ENCODE data around the gene DSC1. TPM values are rescaled to one million over a fixed set of nuclear protein-coding genes. Genes with fewer than 3 reads are reported as not detected.
"Not testable (repeated sequence)": the region's sequence is repeated elsewhere in the genome, so short reads cannot be mapped to it uniquely, and the experiment has no call there.

DSC1 gene
- total and polyA plus RNA-seq, 4 donors: 0.06 to 0.28 (median 0.10) TPM

DNA sequence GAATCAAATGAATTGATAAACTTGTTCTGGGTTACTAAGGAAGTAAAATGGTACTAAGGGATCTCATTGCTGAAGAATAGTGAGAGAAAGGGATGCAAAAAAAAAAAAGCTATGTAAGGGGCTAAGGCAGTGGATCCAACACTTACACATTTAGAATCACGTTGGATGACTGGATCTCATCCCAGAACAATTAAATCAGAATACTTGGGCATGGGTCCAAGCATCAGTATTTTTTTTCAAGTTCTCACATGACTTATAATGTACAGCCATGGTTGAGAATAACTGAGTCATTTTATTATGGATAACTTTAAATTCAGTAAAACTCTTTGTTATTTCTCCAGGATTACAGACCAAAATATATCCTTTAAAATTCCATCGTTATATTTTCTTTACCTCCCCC is 8.5 kb downstream of the DSC1 start:
- Histone ChIP-seq H3K9me3 (ENCODE audit: control insufficient read depth, insufficient read depth, low read length) (no peaks in the 10 kb centered on the region), H3K27me3 (ENCODE audit: control insufficient read depth, insufficient read depth, low read length) (no peaks in the 10 kb centered on the region), H3K4me3 (ENCODE audit: low read depth, low read length) (no peak overlapping the region), H3K27ac (ENCODE audit: low read depth, low read length) (no peak overlapping the region), H3K4me1 (ENCODE audit: control insufficient read depth, insufficient read depth, low read length) (no peaks in the 10 kb centered on the region), H3K36me3 (ENCODE audit: control insufficient read depth, insufficient read depth, low read length) (no peaks in the 10 kb centered on the region)
- WGBS (ENCODE audit: insufficient coverage): no CpG with 5 or more reads among the region's 2 CpGs
- peak in 2 of 6 donors; percentile 5 to 14 for DNase-seq (ENCODE audit: low read depth in 4 of 6, low spot score in 6 of 6)

DNA sequence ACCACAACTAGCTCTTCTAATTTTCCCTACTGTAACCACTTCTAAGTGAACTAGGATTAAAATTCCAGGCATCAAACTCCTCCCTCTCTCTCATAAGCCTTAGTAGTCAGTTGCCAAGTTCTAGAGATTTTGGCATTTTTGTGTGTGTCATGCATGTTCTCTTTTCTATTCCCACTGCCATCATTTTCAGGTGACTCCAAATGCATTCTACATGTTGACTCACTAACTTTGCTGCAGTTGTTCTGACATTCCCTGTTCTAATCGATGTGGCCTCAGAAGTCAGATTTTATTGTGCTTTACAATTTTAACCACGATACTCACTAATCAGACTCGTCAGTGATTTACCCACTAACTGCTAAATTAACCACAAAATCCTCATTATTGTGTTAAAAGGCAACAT is 13.3 kb downstream of the DSC1 start:
- Histone ChIP-seq H3K36me3 (ENCODE audit: control insufficient read depth, insufficient read depth, low read length) (no peaks in the 10 kb centered on the region), H3K4me3 (ENCODE audit: low read depth, low read length) (no peak overlapping the region), H3K4me1 (ENCODE audit: control insufficient read depth, insufficient read depth, low read length) (no peaks in the 10 kb centered on the region), H3K27me3 (ENCODE audit: control insufficient read depth, insufficient read depth, low read length) (no peaks in the 10 kb centered on the region), H3K9me3 (ENCODE audit: control insufficient read depth, insufficient read depth, low read length) (no peaks in the 10 kb centered on the region), H3K27ac (ENCODE audit: low read depth, low read length) (no peak overlapping the region)
- no peak for DNase-seq (ENCODE audit: low read depth in 4 of 6, low spot score in 6 of 6)
- WGBS (ENCODE audit: insufficient coverage): 57% methylated on average over 1 of the region's 3 CpGs

DNA sequence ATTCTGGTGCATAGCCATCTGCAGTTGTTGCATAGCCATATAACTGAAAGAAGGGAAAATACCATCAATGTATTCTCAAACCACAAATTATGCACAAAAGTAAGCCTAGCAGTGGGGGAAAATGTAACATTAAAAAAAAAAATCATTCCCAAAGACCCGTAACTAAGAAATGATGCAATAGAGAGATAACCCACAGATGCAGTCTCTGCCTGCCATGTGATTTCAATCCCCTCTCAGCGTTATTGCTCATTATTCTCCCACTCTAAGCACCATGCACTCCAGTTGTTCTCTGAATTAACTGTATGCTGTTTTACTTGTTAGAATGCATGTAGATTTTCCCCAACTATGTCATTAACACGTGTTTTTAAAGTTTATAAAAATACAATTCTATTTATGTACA is 14.1 kb downstream of the DSC1 start:
- no peak overlapping the region for H3K27ac ChIP-seq (ENCODE audit: low read depth, low read length)

DNA sequence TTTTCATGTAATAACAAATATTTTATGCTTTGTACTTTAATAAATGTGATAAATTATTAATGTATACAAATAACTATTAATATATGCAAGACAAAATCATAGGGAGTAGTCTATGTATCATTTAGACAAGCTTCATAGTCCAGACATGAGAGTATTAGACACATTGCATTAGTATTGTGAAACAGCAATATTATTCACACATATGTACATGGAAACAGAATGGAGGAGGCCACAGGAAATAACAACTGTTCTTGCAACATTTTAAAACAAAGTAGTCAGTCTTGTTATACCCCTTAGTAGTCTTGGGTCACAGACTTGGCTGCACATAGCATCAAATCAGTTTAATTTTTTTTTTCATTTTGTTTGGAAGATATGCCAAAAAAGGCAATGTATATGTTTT is 15.8 kb downstream of the DSC1 start:
- no peaks in the 10 kb centered on the region for H3K9me3 ChIP-seq (ENCODE audit: control insufficient read depth, insufficient read depth, low read length)
- no peak overlapping the region for H3K4me3 ChIP-seq (ENCODE audit: low read depth, low read length)
- no peak for DNase-seq (ENCODE audit: low read depth in 4 of 6, low spot score in 6 of 6)
- H3K27ac ChIP-seq (ENCODE audit: low read depth, low read length): no peak overlapping the region
- H3K4me1 ChIP-seq (ENCODE audit: control insufficient read depth, insufficient read depth, low read length): no peaks in the 10 kb centered on the region
- H3K36me3 ChIP-seq (ENCODE audit: control insufficient read depth, insufficient read depth, low read length): no peaks in the 10 kb centered on the region
- no peaks in the 10 kb centered on the region for H3K27me3 ChIP-seq (ENCODE audit: control insufficient read depth, insufficient read depth, low read length)

More for the DNA sequence above, 14.1 kb downstream of the DSC1 start:
- Histone ChIP-seq H3K4me3 (ENCODE audit: low read depth, low read length) (no peak overlapping the region), H3K4me1 (ENCODE audit: control insufficient read depth, insufficient read depth, low read length) (no peaks in the 10 kb centered on the region), H3K9me3 (ENCODE audit: control insufficient read depth, insufficient read depth, low read length) (no peaks in the 10 kb centered on the region), H3K36me3 (ENCODE audit: control insufficient read depth, insufficient read depth, low read length) (no peaks in the 10 kb centered on the region), H3K27me3 (ENCODE audit: control insufficient read depth, insufficient read depth, low read length) (no peaks in the 10 kb centered on the region)
- WGBS (ENCODE audit: insufficient coverage): no CpG with 5 or more reads among the region's 3 CpGs
- peak in 1 of 6 donors; percentile 59 for DNase-seq (ENCODE audit: low read depth in 4 of 6, low spot score in 6 of 6)

DNA sequence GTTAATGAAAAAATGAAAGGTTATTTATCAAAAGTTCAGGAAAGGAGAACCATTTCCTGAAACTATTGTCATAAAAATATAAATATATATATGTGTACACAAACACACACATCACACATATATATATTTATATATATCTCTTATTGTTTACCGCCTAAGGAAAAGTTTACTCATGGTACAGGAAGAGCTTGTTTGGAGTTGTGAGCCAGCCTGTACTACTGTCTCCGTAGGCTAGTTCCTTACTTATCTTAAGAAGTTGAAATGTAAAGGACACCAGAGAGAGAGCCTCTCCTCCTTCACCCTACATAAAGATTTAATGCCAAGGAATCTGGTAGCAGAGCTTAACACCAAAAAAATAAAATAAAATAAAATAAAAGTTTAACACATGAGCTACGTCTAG is 19.6 kb downstream of the DSC1 start:
- Histone ChIP-seq H3K36me3 (ENCODE audit: control insufficient read depth, insufficient read depth, low read length) (no peaks in the 10 kb centered on the region), H3K9me3 (ENCODE audit: control insufficient read depth, insufficient read depth, low read length) (no peaks in the 10 kb centered on the region), H3K4me3 (ENCODE audit: low read depth, low read length) (no peak overlapping the region), H3K4me1 (ENCODE audit: control insufficient read depth, insufficient read depth, low read length) (no peaks in the 10 kb centered on the region), H3K27ac (ENCODE audit: low read depth, low read length) (no peak overlapping the region), H3K27me3 (ENCODE audit: control insufficient read depth, insufficient read depth, low read length) (no peaks in the 10 kb centered on the region)
- no CpG with 5 or more reads among the region's 3 CpGs for WGBS (ENCODE audit: insufficient coverage)
- no peak for DNase-seq (ENCODE audit: low read depth in 4 of 6, low spot score in 6 of 6)

DNA sequence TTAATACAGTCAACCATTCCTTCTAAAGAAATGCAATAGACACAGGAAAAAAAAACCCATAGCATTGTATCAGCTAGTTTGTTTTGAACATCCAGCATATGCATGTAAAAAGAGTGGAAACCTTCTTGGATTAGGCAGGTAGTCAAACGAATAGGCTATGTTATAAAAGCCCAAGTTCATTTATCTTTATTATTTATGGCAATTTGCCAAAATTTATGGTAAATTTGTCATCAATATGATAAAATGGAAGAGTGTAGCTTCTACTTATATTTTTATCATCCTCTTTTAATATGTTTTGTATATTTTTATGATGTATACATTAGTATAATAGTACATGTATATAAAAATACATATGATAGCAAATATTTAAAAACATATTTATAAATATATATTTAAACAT is 23.9 kb downstream of the DSC1 start:
- Histone ChIP-seq H3K27ac (ENCODE audit: low read depth, low read length) (no peak overlapping the region), H3K4me1 (ENCODE audit: control insufficient read depth, insufficient read depth, low read length) (no peaks in the 10 kb centered on the region), H3K27me3 (ENCODE audit: control insufficient read depth, insufficient read depth, low read length) (no peaks in the 10 kb centered on the region), H3K4me3 (ENCODE audit: low read depth, low read length) (no peak overlapping the region), H3K36me3 (ENCODE audit: control insufficient read depth, insufficient read depth, low read length) (no peaks in the 10 kb centered on the region), H3K9me3 (ENCODE audit: control insufficient read depth, insufficient read depth, low read length) (no peaks in the 10 kb centered on the region)
- DNase-seq (ENCODE audit: low read depth in 4 of 6, low spot score in 6 of 6): no peak
- no CpG with 5 or more reads among the region's 1 CpG for WGBS (ENCODE audit: insufficient coverage)

DNA sequence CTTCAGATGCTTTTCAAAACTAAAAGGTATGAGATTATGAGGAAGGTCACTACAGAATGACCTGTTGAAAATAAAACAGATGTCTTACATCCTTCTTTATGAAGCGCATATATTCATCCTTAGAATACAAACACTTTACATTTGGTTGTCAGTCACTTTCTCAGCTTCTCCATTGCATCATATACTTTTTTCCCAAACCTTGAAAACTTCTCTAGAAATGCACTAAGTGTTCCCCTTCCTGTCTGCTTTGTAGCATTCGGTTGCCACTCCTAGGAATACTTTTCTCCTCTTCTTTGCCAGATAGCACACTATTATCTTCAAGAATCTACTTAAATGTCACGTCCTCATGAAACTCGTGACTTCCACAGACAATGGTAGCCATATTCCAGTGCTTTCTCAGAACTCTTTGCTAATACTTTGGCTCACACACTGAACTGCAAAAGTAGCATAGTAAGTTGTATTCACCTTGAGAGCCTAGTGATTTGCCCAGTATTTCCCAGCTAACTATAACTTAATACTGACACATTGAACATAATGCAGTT is 27.6 kb downstream of the DSC1 start:
- no peak overlapping the region for H3K4me3 ChIP-seq (ENCODE audit: low read depth, low read length)
- H3K9me3 ChIP-seq (ENCODE audit: control insufficient read depth, insufficient read depth, low read length): no peaks in the 10 kb centered on the region
- no peaks in the 10 kb centered on the region for H3K4me1 ChIP-seq (ENCODE audit: control insufficient read depth, insufficient read depth, low read length)
- no peaks in the 10 kb centered on the region for H3K27me3 ChIP-seq (ENCODE audit: control insufficient read depth, insufficient read depth, low read length)
- 88% methylated on average over 2 of the region's 4 CpGs for WGBS (ENCODE audit: insufficient coverage)
- no peak for DNase-seq (ENCODE audit: low read depth in 4 of 6, low spot score in 6 of 6)
- no peak overlapping the region for H3K27ac ChIP-seq (ENCODE audit: low read depth, low read length)
- no peaks in the 10 kb centered on the region for H3K36me3 ChIP-seq (ENCODE audit: control insufficient read depth, insufficient read depth, low read length)

DNA sequence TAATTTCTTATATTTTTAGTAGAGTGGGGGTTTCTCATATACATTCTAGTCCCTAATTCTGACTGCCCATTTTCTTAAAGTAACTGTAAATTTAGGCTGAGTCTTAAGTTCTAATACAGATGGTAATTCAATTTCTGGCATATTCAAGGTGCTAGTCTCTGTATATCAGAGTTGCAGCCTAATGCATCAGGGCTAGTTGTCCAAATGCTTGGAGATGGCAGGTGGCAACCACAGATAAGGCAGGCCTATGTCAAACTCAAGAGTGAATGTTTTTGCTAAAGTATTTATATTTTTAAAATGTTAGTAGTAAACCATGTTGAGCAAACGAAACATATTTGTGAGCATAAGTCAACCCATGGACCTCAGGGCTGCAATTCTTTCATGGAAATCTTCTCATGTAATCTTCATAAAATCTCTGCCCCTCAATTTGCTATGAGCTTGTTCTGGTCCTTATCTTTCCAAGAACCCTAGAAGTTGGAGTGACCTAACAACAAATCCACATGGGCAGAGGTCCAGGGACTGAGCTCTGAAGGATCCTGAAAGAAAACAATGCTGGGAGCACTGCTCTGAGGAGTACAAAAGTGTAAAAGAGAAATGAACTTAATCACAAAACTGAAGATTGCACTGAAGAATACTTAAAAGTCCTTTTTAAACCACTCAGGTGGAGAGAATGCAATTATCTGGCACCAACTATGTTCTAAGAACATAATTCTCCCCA is 33.1 kb downstream of the DSC1 start:
- H3K27me3 ChIP-seq (ENCODE audit: control insufficient read depth, insufficient read depth, low read length): no peaks in the 10 kb centered on the region
- DNase-seq (ENCODE audit: low read depth in 4 of 6, low spot score in 6 of 6): no peak
- WGBS (ENCODE audit: insufficient coverage): 80% methylated on average over 1 of the region's 1 CpG
- H3K4me3 ChIP-seq (ENCODE audit: low read depth, low read length): no peak overlapping the region
- H3K36me3 ChIP-seq (ENCODE audit: control insufficient read depth, insufficient read depth, low read length): no peaks in the 10 kb centered on the region
- H3K4me1 ChIP-seq (ENCODE audit: control insufficient read depth, insufficient read depth, low read length): no peaks in the 10 kb centered on the region
- H3K27ac ChIP-seq (ENCODE audit: low read depth, low read length): no peak overlapping the region
- H3K9me3 ChIP-seq (ENCODE audit: control insufficient read depth, insufficient read depth, low read length): no peaks in the 10 kb centered on the region

DNA sequence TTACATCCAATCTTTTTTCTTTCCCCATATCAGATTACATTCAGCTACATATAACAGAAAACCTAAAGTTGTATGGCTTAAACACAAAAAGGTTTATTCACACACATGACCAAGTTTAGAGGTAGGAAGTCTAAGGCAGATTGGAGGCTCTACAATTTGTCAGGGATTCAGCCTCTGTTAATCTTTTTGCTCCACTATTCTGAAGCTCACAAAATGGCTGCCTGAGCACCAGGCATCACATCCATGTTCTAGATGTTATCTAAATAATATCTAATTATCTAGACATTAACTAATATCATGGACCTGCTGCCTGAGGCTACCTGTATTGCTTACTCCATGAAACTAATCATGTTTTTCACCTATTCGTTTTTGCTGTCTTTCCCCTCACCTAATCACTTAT is 36.8 kb downstream of the DSC1 start:
- H3K9me3 ChIP-seq (ENCODE audit: control insufficient read depth, insufficient read depth, low read length): no peaks in the 10 kb centered on the region
- no peak overlapping the region for H3K4me3 ChIP-seq (ENCODE audit: low read depth, low read length)
- H3K36me3 ChIP-seq (ENCODE audit: control insufficient read depth, insufficient read depth, low read length): no peaks in the 10 kb centered on the region
- DNase-seq (ENCODE audit: low read depth in 4 of 6, low spot score in 6 of 6): no peak
- 67% methylated on average over 1 of the region's 1 CpG for WGBS (ENCODE audit: insufficient coverage)
- no peaks in the 10 kb centered on the region for H3K4me1 ChIP-seq (ENCODE audit: control insufficient read depth, insufficient read depth, low read length)
- no peaks in the 10 kb centered on the region for H3K27me3 ChIP-seq (ENCODE audit: control insufficient read depth, insufficient read depth, low read length)
- H3K27ac ChIP-seq (ENCODE audit: low read depth, low read length): no peak overlapping the region

DNA sequence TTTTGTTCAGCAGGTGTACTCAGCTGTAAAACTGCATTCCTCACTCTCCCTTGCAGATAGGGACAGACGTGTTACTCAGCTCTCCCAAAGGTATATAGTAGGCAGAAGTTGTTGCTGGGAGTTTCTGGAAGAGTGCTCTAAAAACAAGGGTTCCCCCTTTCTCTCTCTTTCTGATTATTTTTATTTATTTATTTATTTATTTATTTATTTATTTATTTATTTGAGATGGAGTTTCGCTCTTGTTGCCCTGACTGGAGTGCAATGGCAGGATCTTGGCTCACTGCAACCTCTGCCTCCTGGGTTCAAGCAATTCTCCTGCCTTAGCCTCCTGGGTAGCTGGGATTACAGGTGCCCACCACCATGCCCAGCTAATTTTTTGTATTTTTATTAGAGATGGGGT is 39.5 kb downstream of the DSC1 start:
- not testable (repeated sequence) for H3K9me3 ChIP-seq (ENCODE audit: control insufficient read depth, insufficient read depth, low read length); DNase-seq (ENCODE audit: low read depth in 4 of 6, low spot score in 6 of 6); H3K4me1 ChIP-seq (ENCODE audit: control insufficient read depth, insufficient read depth, low read length); H3K27ac ChIP-seq (ENCODE audit: low read depth, low read length); H3K36me3 ChIP-seq (ENCODE audit: control insufficient read depth, insufficient read depth, low read length); H3K4me3 ChIP-seq (ENCODE audit: low read depth, low read length); H3K27me3 ChIP-seq (ENCODE audit: control insufficient read depth, insufficient read depth, low read length)
- WGBS (ENCODE audit: insufficient coverage): no CpG with 5 or more reads among the region's 2 CpGs

Measured in spinal cord (tissue), 10 donors.